ENCODE data around the gene CFD.

CFD gene

DNA sequence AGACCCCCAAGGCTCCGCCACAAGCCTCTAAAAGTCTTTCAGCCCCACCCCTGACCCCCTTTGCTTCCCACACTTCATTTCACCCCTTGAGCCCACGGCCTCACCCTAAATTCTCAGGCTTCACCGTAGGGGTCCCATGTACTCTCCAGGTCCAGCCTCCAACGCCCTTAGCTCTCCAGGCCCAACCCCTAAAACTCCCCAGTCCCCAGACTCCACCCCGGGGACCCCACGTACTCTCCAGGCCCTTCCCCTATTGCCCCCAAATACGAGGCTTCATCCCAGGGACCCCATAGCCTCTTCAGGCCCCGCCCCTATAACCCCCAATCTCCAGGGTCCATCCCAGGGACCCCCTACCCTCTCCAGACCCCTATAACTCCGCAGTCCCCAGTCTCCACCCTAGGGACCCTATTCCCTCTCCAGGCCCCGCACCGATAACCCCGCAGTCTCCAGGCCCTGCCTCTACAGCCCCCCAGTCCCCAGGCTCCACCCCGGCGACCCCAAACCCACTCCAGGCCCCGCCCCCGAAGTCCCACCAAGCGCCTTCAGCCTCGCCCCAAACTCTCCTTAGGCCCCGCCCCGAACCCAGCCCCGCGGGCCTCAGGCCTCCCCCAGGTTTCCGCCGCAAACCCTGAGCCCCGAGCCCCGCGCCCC, 32.9 kb downstream of the CFD start:
- no peak for DNase-seq

DNA sequence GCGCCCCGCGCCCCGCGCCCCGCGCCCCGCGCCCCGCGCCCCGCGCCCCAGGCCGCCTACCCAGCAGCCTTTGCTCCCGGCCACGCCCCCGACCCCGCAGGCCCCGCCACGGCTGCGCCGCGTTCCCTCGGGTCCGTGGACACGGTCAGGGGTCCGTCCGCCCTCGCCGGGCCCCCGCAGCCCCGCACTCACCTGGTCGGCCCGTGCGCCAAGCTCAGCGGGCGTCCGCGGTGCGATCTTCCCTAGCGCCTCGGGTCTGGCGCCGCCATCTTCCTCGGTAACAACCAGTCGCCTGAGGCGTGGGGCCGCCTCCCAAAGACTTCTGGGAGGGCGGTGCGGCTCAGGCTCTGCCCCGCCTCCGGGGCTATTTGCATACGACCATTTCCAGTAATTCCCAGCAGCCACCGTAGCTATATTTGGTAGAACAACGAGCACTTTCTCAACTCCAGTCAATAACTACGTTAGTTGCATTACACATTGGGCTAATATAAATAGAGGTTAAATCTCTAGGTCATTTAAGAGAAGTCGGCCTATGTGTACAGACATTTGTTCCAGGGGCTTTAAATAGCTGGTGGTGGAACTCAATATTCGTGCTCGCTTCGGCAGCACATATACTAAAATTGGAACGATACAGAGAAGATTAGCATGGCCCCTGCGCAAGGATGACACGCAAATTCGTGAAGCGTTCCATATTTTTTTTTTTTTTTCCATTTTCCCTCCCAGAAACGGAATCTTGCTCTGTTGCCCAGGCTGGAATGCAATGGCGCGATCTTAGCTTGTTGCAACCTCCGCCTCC, 33.6 kb downstream of the CFD start, which contains the start of the genes MED16 and RNU6-9:
TSS of gene MED16 (minus strand) at position 294 of the 796 bp plus-strand sequence. CDS start 2,056 bp downstream, outside the sequence.
TSS of gene RNU6-9 (plus strand) at position 591 of the 796 bp plus-strand sequence.
- DNase-seq: peak; percentile 50

DNA sequence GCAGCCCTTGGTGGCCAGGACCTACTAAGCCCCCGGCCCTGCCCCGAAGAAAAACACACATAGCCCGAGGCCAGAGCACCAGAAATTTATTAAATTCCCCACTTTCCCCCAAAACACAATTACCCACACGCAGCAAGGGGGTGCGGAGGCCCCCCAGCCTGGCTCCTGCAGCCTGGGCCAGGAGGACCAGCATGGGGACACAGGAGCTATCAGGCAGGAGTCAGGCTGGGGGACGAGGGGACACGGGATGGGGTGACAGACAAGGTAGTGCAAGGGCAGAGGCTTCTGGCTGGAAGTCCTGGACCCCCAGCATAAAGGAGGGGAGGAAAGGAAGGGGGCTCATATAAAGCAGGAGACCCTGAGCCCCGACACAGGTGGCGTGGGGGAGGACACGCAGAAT, 37.0 kb downstream of the CFD start:
- no peak for DNase-seq

DNA sequence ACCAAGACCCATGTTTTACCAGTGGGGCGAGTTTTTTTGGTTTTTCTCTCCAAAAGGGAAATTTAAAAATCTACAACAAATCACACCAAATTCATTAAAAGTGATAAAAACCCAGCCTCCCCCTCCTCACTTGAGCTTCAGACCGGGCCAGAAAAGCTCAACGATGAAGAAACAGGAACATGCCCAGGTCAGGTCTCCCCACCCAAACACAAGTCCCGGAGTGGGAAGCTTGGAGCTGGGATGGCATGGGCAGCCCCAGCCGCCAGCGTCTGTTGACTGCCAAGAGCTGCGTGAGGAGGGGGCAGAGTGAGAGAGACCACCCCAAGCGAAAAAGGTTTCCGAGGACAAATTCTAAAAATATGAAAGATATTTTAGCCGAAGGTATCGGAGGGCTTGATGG, 37.5 kb downstream of the CFD start:
- no peak for DNase-seq

DNA sequence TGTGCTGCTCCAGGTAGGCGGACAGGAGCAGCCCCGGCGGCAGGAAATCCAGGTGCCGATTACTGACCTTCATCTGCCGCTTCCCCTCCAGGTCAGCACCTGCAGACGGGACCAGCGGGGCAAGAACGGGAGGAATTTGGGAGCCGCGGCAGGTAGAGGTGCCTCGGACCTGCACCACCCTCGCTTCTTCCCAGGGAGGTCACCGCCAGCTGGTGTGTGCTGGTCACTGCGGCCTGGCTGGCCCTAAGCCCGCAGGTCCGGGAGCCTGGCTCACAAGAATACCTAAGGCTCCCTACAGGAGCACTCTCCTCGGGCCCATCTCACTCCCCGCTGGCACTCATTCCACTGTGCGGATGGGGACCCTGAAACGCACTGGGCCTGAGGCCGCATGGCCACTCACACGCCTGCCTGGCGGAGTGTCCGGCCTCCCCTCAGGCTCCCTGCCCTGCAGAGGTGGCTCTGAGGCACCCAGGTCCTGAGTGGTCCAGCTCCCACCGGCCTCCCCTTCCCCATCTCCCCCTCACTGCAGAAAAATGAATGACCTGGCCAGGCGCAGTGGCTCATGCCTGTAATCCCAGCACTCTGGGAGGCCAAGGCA, 38.1 kb downstream of the CFD start:
- DNase-seq: no peak

DNA sequence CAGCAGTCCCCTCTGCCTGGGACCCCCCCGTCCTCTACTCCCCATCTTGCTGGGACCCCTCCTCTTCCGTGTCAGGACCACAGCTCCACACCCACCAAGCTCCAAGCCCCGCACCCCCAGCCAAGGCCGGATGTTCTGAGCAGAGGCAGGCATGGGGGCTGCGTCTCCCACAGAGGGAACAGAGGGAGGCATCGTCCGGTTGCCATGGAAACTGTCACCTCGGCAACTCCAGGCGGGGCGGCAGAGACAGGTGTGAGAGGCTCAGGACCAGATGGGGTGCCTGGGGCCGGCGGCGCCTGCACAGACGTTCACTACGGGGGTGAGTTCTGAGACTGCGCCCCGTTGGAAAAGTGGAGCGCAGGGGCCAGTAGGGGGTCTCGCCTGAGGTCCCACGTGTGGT, 39.2 kb downstream of the CFD start:
- peak; percentile 48 for DNase-seq

DNA sequence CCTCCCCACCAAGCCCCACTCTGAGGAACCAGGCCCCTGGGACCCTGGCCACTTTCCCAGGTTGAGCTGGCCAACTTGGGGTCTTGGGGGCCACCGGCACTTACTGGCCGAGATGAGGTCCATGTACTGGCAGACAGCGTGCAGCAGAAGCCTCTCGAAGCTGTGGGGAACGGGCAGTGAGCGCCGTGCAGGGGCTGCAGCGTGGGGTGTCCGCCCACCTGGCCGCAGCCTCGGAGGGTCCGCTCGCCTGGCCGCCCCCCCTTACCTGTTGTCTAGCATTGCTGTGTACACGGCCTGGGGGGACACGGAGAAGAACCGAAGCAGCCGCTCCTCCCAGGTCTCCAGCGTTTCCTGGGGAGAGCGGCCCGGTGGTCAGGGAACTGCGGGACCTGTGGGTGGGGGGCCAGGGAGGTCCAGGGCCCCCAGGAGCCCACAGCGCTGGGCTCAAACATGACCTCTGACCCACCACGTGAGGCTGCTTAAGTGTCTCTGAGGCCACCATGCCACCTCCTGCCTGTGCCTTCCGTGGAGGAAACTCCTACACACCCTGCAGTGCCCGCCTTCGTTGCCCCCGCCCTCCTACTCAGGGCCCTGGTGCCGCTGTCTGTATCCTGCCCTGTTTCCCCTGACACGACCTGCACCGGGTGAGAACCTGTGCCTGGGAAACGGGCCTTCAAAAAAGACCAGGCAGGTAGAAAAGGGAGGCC, 40.0 kb downstream of the CFD start:
- no peak for DNase-seq

DNA sequence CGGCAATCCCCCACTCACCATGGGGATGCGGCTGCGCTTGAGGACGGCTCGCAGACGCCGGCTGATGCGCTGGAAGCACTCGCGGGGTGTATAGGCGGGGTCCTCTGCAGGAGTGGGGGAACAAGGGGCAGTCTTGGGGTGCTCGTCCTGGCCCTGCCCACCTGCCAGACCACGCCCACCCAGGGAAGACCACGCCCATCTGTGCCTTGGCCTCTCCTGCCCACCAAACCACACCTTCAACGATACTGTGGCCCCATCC, 40.5 kb downstream of the CFD start:
- DNase-seq: no peak

DNA sequence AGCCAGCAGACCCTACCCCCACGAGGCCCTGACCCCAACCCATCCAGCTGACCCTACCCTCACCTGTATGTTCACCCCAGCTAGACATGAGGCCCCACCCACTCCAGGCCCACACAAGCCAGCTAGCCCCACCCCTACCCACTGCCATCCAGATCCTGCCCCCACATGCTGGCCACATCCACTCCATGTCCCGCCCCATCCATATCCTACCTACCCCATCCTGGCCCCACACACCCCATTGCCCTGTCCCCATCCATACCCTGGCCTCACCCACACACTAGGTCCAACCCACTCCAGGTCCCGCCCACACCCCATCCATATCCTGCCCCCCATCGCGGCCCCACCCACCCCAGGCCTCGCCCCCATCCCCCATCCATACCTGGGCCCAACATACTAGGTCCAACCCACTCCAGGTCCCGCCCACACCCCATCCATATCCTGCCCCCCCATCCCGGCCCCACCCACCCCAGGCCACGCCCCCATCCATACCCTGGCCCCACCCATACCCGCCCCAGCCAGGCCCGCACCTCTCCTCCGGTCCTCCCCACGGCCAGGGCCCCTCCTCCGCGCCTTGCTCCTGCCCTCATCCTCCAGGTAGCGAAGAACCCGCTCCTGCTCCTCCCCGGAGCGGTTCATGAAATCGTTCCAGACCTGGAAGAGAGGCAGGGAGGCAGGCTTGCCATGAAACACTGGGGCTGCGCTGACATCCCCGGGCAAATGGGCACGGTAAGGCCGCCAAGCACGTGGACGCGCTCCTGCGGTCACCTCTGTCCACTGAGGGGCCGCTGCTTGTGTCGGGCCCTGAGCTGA, 41.0 kb downstream of the CFD start:
- no peak for DNase-seq

DNA sequence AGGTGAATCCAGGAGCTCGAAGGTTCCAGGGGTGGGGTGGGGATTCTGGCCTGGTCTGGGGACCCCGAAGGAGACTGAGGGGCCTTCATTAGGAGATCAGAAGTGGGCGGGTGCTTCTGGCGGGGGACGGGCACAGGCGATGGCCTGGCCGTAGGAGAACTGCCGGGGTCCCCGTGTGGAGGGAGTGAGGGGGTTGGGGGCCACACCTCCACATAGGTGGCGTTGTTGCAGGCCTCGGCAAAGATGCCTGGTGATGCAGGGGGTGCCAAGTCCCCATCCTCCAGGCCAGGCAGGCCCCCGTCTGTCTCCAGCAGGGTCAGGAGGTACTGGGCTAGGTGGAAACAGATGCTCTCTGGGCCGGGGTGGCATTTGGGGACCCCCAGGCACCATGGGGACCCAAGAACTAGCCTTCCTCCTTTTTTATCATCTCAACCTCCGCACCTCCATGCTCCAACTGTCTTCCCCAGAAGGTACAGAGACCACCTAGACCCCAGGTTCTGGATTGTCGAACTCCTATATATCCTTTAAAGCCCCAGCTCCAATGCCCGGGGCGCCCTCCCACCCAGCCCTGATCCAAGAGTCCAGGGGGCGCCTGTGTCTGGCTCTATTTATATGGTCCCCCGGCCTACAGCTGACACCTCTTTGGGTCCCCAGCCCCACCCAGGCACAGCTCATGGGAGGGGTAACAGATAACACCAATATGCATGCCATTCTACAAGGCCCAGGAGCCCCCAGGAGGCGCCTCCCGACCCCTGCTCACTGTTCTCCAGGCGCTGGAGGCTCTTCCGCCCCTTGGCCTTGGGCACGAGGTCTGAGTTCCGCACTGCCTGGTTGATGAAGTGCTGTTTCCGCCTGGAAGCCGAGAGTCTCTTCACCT, 42.0 kb downstream of the CFD start:
- no peak for DNase-seq

DNA sequence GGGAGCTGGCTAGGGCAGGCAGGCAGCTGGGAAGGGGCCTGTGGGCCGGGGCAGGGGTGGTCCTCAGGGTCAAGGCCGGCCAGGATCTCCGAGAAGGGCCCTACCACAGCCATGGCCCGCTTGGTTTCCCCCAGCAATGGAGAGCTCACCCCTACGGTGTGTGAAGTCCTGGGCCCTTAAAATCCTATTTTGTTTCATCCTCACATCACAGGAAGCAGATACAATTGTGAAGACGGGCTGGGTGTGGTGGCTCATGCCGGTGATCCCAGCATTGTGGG, 42.6 kb downstream of the CFD start:
- no peak for DNase-seq

DNA sequence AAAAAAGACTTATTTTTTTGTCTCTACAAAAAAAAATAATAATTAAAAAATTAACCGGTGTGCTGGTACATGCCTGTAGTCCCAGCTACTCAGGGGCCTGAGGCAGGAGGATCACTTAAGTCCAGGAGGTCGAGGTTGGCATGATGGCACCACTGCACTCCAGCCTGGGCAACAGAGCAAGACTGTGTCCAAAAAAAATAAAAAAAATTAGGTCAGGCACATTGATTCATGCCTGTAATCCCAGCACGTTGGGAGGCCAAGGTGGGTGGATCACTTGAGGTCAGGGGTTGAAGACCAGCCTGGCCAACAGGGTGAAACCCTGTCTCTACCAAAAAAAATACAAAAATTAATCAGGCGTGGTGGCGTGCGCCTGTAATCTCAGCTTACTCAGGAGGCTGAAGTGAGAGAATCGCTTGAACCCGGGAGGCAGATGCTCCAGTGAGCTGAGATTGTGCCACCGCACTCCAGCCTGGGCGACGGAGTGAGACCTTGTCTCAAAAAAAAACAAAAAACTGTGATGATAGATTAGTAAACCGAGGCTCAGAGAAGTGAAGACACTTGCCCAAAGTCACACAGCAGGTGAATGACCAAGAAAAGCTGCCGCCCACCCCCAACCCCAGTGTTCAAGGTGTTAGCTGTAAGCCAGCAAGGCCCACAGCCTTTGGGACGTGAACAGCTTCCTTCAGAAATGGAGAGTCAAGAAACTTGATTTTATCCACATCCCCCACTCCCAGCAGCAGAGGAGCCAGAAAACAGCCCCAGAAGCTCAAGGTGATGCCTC, 43.2 kb downstream of the CFD start:
- no peak for DNase-seq

DNA sequence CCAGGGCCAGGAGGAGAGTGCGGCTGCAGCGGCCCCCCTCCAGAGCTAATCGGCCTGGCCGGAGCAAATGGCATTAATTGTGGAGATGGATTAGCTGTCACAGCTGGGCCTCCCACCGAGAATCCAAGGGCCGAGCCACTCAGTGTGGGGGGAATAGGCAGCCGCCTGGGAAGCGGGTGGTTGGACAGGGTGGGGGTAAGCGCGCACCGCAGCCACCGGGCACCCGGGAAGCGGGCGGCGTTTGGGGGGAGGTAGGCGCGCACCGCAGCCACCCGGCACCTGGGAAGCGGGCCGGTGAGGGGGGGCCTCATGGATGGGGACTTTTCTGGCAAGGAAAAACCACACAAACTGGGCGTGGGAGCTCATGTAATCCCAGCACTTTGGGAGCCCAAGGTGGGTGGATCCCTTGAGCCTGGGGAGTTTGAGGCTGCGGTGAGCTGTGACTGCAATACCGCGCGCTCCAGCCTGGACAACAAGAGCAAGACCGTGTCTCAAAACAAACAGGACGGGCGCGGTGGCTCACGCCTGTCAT, 43.9 kb downstream of the CFD start:
- DNase-seq: no peak

DNA sequence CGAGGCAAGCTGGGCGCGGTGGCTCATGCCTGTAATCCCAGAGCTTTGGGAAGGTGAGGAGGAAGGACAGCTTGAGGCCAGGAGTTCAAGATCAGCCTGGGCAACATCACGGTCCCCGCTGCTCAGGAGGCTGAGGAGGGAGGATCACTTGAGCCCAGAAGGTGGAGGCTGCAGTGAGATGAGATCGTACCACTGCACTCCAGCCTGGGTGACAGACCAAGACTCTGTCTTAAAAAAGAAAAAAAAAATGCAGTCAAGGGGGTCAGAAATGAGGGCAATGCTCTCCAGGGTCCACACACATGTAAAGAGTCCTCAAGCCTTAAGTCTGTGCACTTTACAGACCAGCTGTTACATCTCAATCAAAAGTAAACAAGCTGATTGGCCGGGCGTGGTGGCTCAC, 45.1 kb downstream of the CFD start:
- no peak for DNase-seq

DNA sequence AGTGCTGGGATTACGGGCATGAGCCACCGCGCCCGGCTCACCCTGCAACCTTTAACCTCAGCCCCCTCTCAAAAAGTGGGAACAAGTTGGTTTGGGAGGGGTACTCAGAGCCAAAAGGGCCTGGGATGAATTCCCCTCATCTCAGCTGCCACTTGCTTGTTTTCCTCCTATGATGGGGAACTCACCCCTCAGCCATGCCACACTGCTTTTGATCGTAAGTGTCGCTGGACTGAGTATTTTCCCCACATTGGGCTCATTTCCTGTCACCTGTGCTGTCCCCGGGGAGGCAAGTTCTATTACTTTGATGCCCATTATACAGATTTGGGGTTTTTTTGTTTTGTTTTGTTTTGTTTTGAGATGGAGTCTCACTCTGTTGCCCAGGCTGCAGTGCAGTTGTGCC, 47.0 kb downstream of the CFD start:
- no peak for DNase-seq

DNA sequence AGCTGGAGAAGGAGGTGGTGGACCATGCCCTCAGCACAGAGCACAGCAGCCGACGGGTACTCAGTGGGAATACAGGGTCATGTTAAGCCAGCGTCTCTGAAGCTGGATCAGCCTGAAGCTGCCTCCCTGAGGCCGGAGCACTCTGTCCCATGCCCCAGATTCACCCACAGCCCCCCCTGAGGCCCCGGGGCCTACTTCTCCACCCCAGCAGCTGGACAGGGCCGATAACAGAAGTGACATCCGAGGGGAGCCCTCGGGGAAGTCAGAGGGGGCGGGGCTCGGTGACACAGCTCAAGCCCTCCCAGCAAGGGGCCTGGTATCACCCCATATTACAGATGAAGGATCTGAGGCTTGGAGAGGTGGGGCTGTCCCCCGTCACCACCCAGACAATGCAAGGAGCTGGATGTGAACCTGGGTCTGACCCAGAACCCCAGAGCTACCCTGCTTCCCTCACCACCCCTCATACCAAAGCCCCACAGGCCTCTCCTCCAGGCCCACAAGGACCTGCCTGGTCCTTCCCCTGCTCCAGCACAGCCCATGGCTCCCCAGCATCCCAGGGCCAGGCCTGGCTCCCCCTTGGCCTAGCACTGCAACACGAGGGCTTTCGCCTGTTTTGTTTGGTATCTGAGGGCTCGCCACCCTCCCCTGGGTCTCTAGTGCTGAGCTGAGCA, 47.9 kb downstream of the CFD start:
- no peak for DNase-seq

DNA sequence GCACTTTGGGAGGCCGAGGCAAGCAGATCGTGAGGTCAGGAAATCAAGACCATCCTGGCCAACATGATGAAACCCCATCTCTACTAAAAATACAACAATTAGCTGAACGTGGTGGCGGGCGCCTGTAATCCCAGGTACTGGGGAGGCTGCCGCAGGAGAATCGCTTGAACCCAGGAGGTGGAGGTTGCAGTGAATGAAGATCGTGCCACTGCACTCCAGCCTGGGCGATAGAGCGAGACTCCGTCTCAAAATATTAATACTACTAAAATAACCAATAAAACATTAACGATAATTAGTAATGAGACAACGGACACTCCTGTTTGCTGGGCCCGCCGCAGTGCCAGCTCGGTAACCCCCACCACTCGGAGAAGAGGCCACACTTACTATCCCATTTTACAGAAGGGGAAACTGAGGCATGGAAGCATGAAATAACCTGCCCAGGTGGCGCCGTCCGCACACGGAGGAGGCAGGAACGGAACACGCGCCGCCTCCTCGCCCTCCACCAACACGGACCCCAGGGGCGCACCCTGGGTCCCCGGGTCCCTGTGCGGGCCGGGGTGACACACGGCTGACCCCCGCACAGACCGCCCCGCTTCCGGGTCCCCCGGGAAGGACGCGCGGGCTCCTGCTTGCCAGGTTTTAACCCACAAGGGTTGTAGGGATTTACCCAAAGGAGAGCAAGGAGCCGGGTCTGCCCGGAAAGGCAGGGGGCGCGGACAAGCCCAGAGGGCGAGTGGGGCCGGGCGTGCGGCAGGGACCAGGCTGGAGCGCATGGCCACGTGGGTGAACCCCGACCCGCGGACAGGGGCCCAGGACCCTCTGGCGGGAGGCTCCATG, 52.0 kb downstream of the CFD start:
- DNase-seq: no peak

DNA sequence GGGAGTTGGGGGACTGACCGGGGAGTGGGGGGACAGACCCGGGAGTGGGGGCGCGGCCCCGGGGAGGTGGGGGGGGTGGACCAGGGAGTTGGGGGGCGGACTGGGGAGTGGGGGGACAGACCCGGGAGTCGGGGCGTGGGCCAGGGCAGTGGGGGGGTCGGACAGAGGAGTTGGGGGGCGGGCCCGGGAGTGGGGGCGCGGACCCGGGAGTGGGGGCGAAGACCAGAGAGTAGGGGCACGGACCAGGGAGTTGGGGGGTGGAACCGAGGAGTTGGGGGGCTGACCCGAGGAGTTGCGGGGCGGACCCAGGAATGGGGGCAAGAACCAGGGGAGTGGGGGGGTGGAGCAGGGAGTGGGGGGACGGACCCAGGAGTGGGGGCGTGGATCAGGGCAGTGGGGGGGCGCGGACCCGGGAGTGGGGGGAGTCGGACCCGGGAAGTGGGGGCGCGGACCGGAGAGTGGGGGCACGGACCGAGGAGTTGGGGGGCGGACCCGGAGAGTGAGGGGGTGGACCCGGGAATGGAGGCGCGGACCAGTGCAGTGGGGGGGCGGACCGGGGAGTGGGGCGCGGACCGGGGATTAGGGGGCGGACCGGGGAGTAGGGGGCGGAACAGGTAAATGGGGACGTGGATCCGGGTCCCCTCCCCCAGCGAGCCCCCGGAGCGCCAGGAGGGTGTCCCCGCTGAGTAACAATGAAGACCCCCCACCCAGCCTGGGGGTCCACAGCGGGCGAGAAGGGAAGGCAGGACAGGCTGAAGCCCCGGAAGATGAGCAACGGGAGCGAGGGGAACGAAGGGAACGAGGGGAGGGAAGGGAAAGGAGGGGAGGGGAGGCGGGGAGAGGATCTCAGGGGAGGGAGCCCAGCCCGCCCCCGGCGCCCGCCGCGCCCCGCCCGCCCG, 53.0 kb downstream of the CFD start:
- DNase-seq: no peak

All from NCI-H748 treated with DMSO at 0.1 percent for 48 hours (cell line).